Measurements from ENCODE around the gene ELF3.
"Not testable (repeated sequence)": the region's sequence is repeated elsewhere in the genome, so short reads cannot be mapped to it uniquely, and the experiment has no call there.

The ELF3 gene

GRCh38 chr1:202007805-202008489 lies 2.4 kb upstream of the ELF3 start:
- DNase-seq (ENCODE audit: low read depth, low spot score): peak; percentile 95

GRCh38 chr1:202009326-202010179 lies 834 bp upstream of the ELF3 start:
- DNase-seq (ENCODE audit: low read depth, low spot score): peak; percentile 90

GRCh38 chr1:202011994-202012393 lies 1.6 kb downstream of the ELF3 start:
- no peak for DNase-seq (ENCODE audit: low read depth, low spot score)

GRCh38 chr1:202012544-202013478 lies 2.4 kb downstream of the ELF3 start:
- DNase-seq (ENCODE audit: low read depth, low spot score): no peak

- no peak for DNase-seq (ENCODE audit: low read depth, low spot score)
Observed at GRCh38 chr1:202013603-202014002, 3.2 kb downstream of the ELF3 start.

- no peak for DNase-seq (ENCODE audit: low read depth, low spot score)
Observed at GRCh38 chr1:202014060-202014459, 3.7 kb downstream of the ELF3 start.

GRCh38 chr1:202014915-202015661 lies 4.7 kb downstream of the ELF3 start:
- DNase-seq (ENCODE audit: low read depth, low spot score): no peak

- DNase-seq (ENCODE audit: low read depth, low spot score): no peak
Observed at GRCh38 chr1:202015662-202015937, 5.2 kb downstream of the ELF3 start.

- DNase-seq (ENCODE audit: low read depth, low spot score): no peak
Observed at GRCh38 chr1:202016022-202016810, 5.8 kb downstream of the ELF3 start.

- no peak for DNase-seq (ENCODE audit: low read depth, low spot score)
Observed at GRCh38 chr1:202016811-202017748, 6.7 kb downstream of the ELF3 start.

GRCh38 chr1:202017749-202018467 lies 7.5 kb downstream of the ELF3 start:
- DNase-seq (ENCODE audit: low read depth, low spot score): peak; percentile 45

- DNase-seq (ENCODE audit: low read depth, low spot score): peak; percentile 87
Observed at GRCh38 chr1:202018468-202019234, 8.3 kb downstream of the ELF3 start.

GRCh38 chr1:202019235-202019558 lies 8.8 kb downstream of the ELF3 start:
- DNase-seq (ENCODE audit: low read depth, low spot score): not testable (repeated sequence)

- peak; percentile 78 for DNase-seq (ENCODE audit: low read depth, low spot score)
Observed at GRCh38 chr1:202023001-202023433, 12.6 kb downstream of the ELF3 start.

GRCh38 chr1:202029171-202029665 lies 18.8 kb downstream of the ELF3 start:
- no peak for DNase-seq (ENCODE audit: low read depth, low spot score)

GRCh38 chr1:202029727-202030126 lies 19.3 kb downstream of the ELF3 start:
- DNase-seq (ENCODE audit: low read depth, low spot score): no peak

- DNase-seq (ENCODE audit: low read depth, low spot score): no peak
Observed at GRCh38 chr1:202031796-202032195, 21.4 kb downstream of the ELF3 start.

- DNase-seq (ENCODE audit: low read depth, low spot score): no peak
Observed at GRCh38 chr1:202034149-202034682, 23.8 kb downstream of the ELF3 start.
